ENCODE data around the gene UCHL5. TPM values are rescaled to one million over a fixed set of nuclear protein-coding genes. Genes with fewer than 3 reads are reported as not detected.
"Not testable (repeated sequence)": the region's sequence is repeated elsewhere in the genome, so short reads cannot be mapped to it uniquely, and the experiment has no call there.

Gene UCHL5
- total RNA-seq, 1 donor, result 34.4 TPM

- peaks cover 6% of the 10 kb centered on the region for H3K9me3 ChIP-seq (ENCODE audit: low read depth, low read length)
- no peak overlapping the region for H3K4me3 ChIP-seq (ENCODE audit: insufficient read depth, low read length)
- H2AFZ ChIP-seq (ENCODE audit: low read length), result no peak overlapping the region
- no peaks in the 10 kb centered on the region for H3K4me1 ChIP-seq (ENCODE audit: insufficient read depth, low read length)
- no peak for DNase-seq (ENCODE audit: insufficient read length, low spot score, missing footprints)
- H3K79me2 ChIP-seq (ENCODE audit: insufficient read depth, low read length), result no peaks in the 10 kb centered on the region
- TF ChIP-seq, protein P1, sequence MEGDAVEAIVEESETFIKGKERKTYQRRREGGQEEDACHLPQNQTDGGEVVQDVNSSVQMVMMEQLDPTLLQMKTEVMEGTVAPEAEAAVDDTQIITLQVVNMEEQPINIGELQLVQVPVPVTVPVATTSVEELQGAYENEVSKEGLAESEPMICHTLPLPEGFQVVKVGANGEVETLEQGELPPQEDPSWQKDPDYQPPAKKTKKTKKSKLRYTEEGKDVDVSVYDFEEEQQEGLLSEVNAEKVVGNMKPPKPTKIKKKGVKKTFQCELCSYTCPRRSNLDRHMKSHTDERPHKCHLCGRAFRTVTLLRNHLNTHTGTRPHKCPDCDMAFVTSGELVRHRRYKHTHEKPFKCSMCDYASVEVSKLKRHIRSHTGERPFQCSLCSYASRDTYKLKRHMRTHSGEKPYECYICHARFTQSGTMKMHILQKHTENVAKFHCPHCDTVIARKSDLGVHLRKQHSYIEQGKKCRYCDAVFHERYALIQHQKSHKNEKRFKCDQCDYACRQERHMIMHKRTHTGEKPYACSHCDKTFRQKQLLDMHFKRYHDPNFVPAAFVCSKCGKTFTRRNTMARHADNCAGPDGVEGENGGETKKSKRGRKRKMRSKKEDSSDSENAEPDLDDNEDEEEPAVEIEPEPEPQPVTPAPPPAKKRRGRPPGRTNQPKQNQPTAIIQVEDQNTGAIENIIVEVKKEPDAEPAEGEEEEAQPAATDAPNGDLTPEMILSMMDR (IDR thresholded peaks at IDR 0.05; ENCODE audit: extremely low read depth, low read depth, low read length), result no peak
- peaks cover 11% of the 10 kb centered on the region for H3K36me3 ChIP-seq (ENCODE audit: insufficient read depth, low read length)
- H3K4me2 ChIP-seq (ENCODE audit: insufficient read depth, low read length), result no peak overlapping the region
- no peak overlapping the region for H3K27ac ChIP-seq (ENCODE audit: low read depth, low read length)
- H4K20me1 ChIP-seq (ENCODE audit: insufficient read depth, low read length), result no peaks in the 10 kb centered on the region
- no peaks in the 10 kb centered on the region for H3K27me3 ChIP-seq (ENCODE audit: insufficient read depth, low read length)
These were observed 65.6 kb downstream of the UCHL5 start for GRCh38 chr1:192993426-192994085.

GRCh38 chr1:192986748-192987334, 72.3 kb downstream of the UCHL5 start:
- not testable (repeated sequence) for H3K4me2 ChIP-seq (ENCODE audit: insufficient read depth, low read length); H3K79me2 ChIP-seq (ENCODE audit: insufficient read depth, low read length); H3K27ac ChIP-seq (ENCODE audit: low read depth, low read length); DNase-seq (ENCODE audit: insufficient read length, low spot score, missing footprints); H2AFZ ChIP-seq (ENCODE audit: low read length); H3K27me3 ChIP-seq (ENCODE audit: insufficient read depth, low read length); H3K9me3 ChIP-seq (ENCODE audit: low read depth, low read length); H4K20me1 ChIP-seq (ENCODE audit: insufficient read depth, low read length); H3K4me1 ChIP-seq (ENCODE audit: insufficient read depth, low read length); H3K36me3 ChIP-seq (ENCODE audit: insufficient read depth, low read length); H3K4me3 ChIP-seq (ENCODE audit: insufficient read depth, low read length)

DNA sequence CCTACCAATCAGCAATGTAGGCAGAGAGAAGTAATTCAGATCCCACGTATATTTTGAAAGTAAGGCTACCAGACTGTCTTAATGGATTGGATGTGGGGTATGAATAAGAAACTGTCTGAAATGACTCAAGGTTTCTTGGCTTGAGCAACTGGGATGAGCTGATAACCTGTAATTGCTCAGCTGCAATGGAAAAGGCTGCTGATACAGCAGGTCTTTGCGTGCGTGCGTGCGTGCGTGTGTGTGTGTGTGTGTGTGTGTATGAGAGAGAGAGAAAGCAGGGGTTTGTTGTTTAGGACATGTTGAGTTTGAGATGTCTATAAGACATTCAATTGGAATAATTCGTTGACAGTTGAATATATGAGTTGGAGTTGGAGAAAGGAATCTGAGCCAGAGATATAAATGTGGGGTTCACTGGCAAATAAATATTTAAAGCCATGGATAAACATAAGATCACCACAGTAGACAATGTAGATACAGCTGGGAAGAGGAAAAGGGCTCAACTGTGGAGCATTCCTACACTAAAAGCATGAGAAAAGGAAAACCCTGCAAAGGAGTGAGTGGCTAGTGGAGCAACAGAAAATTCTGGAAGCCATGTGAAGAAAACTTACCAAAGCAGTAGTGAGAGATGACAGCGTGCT, 72.9 kb downstream of the UCHL5 start:
- Histone ChIP-seq H2AFZ (ENCODE audit: low read length) (no peak overlapping the region), H3K27me3 (ENCODE audit: insufficient read depth, low read length) (no peaks in the 10 kb centered on the region), H3K9me3 (ENCODE audit: low read depth, low read length) (no peaks in the 10 kb centered on the region), H3K79me2 (ENCODE audit: insufficient read depth, low read length) (no peaks in the 10 kb centered on the region), H3K27ac (ENCODE audit: low read depth, low read length) (no peak overlapping the region), H3K4me1 (ENCODE audit: insufficient read depth, low read length) (no peaks in the 10 kb centered on the region), H3K4me2 (ENCODE audit: insufficient read depth, low read length) (no peak overlapping the region), H3K4me3 (ENCODE audit: insufficient read depth, low read length) (no peak overlapping the region), H3K36me3 (ENCODE audit: insufficient read depth, low read length) (no peaks in the 10 kb centered on the region), H4K20me1 (ENCODE audit: insufficient read depth, low read length) (no peaks in the 10 kb centered on the region)
- TF ChIP-seq, protein P1 (IDR thresholded peaks at IDR 0.05; ENCODE audit: extremely low read depth, low read depth, low read length), result no peak
- DNase-seq (ENCODE audit: insufficient read length, low spot score, missing footprints), result peak; percentile 75

DNA sequence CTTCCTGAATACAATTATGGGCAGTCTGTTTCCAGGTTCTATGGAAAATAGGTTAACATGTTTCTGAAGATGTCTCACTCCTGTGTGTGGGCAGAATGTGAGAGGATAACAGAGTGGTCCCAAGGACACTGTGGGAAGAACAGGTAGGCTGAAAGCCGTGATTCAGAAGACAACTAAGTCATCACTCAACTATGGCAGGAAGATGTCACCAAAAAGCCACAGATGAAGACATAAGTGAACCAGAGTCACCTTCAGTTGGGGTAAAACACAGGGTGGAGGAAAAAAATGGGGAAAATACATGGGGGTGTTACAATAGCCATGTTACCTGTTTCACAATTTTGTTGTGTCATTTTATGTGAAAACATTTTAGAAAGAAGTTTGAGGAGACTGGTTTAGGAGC, 75.1 kb downstream of the UCHL5 start:
- H3K36me3 ChIP-seq (ENCODE audit: insufficient read depth, low read length), result no peaks in the 10 kb centered on the region
- H3K4me3 ChIP-seq (ENCODE audit: insufficient read depth, low read length), result no peak overlapping the region
- H3K4me2 ChIP-seq (ENCODE audit: insufficient read depth, low read length), result no peak overlapping the region
- TF ChIP-seq, protein P1 (IDR thresholded peaks at IDR 0.05; ENCODE audit: extremely low read depth, low read depth, low read length), result no peak
- no peaks in the 10 kb centered on the region for H3K4me1 ChIP-seq (ENCODE audit: insufficient read depth, low read length)
- no peak overlapping the region for H3K27ac ChIP-seq (ENCODE audit: low read depth, low read length)
- no peak for DNase-seq (ENCODE audit: insufficient read length, low spot score, missing footprints)
- no peaks in the 10 kb centered on the region for H3K79me2 ChIP-seq (ENCODE audit: insufficient read depth, low read length)
- H2AFZ ChIP-seq (ENCODE audit: low read length), result no peak overlapping the region
- no peaks in the 10 kb centered on the region for H3K9me3 ChIP-seq (ENCODE audit: low read depth, low read length)
- no peaks in the 10 kb centered on the region for H3K27me3 ChIP-seq (ENCODE audit: insufficient read depth, low read length)
- no peaks in the 10 kb centered on the region for H4K20me1 ChIP-seq (ENCODE audit: insufficient read depth, low read length)

All from osteoblast (primary cell).